H54 (cell line): ENCODE data around the gene EIF2AK2.

Source experiments
- DNase-seq: peaks from one replicate; pipeline ENCODE4 v3.0.0; 2011; ENCODE audit warnings: low spot score, mixed read lengths; ENCODE audit not compliant: insufficient read length
- FAIRE-seq: peaks from 3 replicates; lab custom pipeline; 2011; peaks lifted over from hg19 to GRCh38; lab: Jason Lieb, UNC
- POLR2A ChIP-seq: IDR thresholded peaks from 2 replicates; pipeline ENCODE4 v1.6.1; 2011; ENCODE audit warnings: low read depth, mild to moderate bottlenecking, low read length

The EIF2AK2 gene

DNA sequence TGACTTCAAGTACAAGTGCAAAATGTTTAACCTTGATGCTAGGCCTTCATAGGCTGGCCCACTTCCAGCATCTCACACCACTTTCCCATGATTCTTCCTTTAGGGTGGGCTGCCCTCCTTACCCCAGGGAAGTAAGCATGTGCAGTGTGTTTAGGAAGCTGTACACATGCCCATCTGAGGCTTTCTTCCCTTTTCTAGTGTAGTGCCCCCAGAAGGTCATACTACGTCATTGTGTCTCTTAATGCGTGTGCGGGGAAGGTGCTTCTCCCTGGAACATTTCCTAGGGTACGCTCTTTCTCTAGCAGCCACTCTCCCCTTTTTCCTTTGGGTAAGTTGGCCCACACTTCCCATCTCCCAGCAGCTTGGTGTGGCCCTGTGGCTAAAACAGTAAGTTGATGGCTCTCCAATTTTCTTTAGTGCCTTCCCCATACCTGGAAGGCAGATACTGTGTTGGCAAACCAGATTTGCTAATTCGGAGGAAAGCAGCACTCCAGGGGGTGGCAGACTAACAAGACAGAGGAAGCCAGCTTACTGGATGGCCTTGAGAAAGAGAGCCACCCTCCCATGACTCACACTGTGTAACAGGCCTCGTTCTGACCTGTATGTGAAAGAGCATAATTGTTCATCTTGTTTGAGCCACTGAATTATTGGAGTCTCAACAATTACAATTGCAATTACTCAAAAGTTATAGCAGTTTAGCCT, 32.8 kb upstream of the EIF2AK2 start:
- no peak for TF ChIP-seq POLR2A
- peak; percentile 100 for FAIRE-seq
- peak; percentile 74 for DNase-seq

DNA sequence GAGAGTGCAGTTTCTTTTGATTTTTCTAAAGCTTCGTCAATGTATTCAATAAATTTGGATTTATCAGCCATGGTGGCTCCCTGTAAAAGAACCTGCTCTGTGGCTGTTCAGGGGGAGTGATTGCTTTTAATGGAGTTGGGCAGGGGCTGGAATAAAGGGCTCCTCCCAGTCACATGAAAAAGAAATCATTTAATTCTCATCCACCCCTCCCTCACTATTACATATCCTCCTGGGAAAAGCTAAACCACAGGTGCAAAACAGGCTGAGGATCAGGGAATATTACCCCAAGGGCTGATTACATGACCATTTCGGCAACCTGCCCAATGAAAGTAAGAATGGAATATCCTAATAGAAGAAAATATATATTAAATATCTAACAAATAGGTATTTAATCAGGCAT, 31.8 kb upstream of the EIF2AK2 start, which contains the start of gene SULT6B1:
TSS of gene SULT6B1 (minus strand) at position 101 of the 400 bp plus-strand sequence. CDS start at position 71, 30 bp downstream.
- no peak for DNase-seq
- FAIRE-seq, result no peak
- TF ChIP-seq POLR2A, result no peak

DNA sequence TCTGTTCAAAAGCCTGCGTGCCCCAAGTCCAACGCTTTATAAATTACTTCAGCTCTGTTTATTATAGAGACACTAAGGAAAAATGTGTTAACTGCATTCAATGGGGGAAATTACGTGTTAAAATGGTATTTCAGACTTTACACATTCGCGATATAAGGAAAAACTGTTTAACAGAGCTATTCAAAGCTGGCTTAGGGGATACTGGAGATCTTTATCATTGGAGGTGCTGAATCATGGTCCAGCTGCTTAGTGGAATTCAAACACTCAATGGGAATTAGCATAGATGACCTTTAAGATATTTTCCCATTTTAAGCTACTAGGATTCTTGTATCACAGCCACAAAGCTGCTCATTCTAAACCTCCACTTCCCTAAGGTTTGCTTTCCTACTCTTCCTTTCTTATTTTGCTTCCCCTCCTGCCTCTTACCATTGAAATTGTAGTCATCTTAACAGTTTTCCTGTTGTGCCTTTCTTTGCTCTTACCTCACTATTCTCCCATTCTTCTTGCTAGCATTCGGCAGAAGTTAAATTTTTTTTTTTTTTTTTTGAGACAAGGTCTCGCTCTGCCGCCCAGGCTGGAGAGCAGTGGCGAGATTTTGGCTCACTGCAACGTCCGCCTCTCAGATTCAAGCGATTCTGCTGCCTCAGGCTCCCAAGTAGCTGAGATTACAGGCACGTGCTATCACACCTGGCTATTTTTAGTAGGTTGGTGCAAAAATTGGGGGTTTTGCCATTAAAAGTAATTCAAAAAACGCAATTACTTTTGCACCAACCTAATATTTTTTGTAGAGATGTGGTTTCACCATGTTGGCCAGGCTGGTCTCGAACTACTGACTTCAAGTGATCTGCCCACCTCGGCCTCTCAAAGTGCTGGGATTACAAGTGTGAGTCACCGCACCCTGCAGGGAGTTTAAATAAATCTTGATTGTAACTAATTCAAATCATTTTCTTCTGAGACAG, 25.2 kb upstream of the EIF2AK2 start:
- TF ChIP-seq POLR2A, result no peak
- DNase-seq (no peak), FAIRE-seq (peak; percentile 89)

DNA sequence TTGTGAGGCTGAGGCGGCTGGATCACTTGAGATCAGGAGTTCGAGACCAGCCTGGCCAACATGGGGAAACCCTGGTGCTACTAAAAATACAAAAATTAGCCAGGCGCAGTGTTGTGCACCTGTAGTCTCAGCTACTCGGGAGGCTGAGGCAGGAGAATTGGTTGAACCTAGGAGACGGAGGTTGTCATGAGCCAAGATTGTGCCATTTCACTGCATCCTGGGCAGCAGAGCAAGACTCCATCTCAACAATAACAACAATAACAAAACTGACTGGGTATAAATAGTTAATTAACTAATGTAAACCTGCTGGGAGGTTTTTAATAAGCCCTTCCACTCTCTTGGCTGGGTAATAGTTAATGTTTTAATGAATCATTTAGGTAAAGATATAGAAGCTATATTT, 23.9 kb upstream of the EIF2AK2 start:
- no peak for FAIRE-seq

DNA sequence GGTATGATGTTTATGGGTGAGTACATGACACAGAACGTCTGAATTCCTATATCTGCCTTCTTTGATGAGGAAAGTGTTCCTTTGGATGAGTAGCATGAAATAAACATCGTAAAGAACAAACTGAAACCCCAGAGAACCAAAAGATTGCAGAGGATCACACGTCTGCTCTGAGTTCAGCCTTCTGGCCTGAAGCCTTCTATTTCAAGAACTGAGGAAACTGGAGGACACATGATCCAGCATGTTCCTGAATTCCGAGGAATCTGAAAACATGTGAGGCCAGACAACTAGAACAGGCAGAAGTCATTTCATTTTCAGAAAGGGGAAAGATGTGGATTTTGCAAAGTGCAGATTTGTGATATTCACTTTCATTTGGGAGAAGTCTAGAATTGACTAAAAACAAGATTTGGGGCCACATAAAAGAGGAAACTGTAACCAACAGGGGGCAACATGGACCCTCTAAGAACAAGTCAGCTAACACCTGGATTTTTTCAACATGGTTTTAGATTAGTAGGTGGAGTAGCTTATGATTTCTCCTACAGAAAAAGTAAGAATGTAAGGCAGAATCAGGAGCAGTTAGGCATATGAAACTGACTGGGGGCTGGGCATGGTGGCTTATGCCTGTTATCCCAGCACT, 23.3 kb upstream of the EIF2AK2 start:
- no peak for FAIRE-seq
- TF ChIP-seq POLR2A, result no peak
- no peak for DNase-seq

More for the DNA sequence above, 23.9 kb upstream of the EIF2AK2 start:
- no peak for DNase-seq
- TF ChIP-seq POLR2A, result no peak

DNA sequence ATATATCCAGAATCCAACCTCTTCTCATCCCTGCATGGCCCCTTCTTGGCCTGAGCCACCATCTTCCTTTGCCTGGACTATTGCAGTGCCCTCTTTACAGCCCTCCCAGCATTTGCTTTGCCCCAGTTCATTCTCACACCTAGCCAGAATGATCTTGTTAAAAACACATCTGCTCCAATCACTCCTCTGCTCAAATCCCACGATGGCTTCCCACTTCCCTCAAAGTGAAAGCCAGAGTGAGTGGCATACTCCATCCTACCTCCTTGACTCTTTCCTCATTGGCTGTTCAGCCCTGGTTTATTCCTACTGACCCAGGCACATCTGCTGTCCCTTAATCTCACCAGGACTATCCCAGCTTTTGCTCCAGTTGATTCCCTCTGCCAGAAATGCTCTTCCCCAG, 17.0 kb upstream of the EIF2AK2 start:
- DNase-seq (no peak), FAIRE-seq (no peak)
- TF ChIP-seq POLR2A, result no peak

DNA sequence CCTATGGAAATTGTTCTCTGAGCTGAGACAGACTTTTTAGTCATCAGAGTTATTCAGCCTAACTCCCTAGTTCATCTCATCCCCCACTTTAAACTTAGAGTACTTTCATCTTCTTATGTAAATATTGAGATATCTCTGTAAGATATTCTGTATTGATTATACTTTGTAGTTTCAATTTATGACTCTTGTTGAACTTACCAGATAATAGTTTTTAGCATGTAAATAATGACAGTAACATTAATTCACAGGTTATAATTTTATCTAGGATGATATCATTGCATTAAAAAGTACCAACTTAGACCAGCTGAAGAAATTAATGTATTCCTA, 14.8 kb upstream of the EIF2AK2 start:
- FAIRE-seq (no peak), DNase-seq (no peak)
- TF ChIP-seq POLR2A, result no peak

DNA sequence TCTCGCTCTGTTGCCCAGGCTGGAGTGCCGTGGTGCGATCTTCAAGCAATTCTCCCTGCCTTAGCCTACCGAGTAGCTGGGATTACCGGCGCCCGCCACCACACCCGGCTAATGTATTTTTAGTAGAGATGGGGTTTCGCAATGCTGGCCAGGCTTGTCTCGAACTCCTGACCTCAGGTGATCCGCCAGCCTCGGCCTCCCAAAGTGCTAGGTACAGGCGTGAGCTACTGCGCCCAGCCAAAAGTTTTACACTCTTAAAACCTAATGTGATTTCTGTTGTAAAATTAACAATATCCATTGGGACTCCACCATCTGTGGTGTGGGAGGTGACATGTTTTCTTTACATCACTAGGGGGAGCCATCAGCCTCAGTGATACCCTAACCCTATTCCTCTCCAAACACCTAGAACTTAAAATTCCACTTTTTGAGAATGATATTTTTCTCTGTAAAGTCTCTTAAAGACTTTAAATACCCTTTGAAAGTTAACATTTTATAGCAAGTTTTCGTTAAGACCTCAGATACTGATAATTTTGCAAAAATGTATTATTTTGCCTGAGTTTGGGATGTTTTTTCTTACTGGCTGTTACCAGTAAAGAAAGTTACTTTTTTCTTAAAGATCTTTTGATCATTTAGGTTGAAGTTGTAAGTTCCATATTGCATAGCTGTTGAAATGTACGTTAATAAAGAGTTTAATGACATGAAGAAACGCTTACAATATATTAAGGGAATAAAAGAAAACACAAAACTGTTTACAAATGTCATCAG, 11.6 kb upstream of the EIF2AK2 start:
- DNase-seq, result peak; percentile 38
- FAIRE-seq, result peak; percentile 69
- TF ChIP-seq POLR2A, result no peak

DNA sequence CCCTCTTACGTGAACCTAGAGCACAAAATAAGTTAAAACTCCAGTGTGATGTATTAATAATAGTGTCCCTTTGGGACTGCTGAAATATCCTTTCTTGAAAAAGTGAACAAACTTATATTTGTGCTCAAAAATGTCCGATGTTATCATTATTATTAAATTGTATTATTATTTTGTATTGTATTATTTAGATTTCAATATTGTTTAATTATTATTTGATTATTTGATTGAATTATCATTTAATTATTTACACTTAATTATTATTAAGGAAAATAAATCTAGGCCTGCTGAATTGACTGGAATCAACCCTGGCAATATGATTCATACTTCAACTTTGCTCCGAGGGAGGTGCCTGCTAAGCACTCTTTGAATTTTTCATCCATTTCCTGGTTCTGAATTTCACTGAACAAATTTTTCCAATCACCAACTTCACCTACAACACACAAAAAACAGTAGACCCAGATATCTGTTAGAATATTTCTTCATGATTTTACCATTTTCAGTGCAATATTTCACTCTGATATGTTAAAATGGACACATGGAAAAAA, 10.9 kb upstream of the EIF2AK2 start:
- FAIRE-seq (no peak), DNase-seq (no peak)
- TF ChIP-seq POLR2A, result no peak

DNA sequence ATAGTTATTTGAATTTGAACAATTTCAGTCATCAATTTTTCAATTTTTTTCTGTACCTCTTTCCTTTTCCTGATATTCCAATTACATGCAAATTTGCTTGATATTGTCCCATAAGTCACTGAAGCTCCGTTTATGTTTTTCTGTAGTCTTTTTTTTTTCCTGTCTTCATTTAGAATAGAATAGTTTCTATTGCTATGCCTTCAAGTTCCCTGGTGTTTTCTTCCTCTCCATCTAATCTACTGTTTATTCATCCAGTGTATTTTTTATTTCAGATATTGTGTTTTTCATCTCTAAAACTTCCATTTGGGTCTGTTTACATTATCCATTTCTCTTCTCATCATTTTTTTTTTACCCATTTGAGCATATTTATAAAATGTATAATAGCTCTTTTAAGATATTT, 8.0 kb upstream of the EIF2AK2 start:
- no peak for DNase-seq
- TF ChIP-seq POLR2A, result no peak
- no peak for FAIRE-seq

DNA sequence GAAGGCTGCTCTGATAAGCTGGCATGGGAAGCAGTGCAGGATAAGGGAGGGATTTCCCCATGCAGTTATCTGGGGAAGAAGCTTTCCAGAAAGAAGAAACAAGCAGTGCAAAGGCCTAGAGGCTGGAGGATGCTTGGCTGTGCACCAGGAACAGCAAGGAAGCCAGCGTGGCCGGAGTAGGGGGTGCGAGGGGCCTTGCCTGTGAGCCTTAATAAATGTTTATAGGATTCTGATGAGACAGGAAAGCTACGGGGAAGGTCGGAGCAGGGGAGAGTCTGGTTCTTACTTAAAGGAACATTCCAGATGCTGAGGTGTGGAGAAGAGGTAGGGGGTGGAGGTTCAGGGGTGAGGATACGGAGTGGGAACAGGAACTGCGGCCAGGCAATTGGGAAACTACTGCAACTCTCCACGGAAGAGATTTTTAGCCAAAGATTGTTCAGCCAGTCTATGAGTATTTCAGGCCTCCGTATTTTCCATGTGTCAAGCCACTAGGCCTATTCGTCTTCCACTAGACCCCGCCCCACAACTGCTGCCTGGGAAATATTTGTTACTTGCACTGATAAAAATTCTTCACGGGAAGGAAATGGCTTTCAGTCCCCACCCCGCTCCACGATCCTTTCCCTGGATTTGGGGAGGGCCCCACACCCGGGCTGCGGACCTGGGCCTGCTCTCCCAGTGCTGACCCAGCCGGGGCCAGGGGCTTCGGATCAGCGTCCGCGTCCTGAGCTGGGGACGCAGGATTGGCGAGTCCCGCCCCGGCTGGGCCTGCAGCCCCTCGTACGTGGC, 516 bp downstream of the EIF2AK2 start:
- DNase-seq (peak; percentile 58), FAIRE-seq (no peak)
- 0 out of 2 replicates have a peak, but pooled peaks have one; percentile 2 for TF ChIP-seq POLR2A

DNA sequence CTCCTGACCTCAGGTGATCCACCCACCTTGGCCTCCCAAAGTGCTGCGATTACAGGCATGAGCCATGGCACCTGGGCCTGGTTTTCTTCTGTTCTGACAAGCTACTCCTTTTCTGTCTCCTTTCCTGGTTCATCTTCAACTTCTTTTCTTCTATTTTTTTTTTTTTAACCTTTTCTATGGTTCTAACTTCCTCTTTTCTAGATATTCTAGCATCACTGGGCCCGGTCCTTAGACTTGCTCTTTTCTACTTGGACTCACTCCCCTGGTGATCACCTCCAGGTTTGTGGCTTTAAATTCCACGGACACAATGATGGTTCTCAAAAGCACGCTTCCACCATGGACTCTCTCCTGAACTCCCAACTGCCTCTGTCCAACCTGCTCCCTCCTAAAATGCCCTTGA, 2.0 kb downstream of the EIF2AK2 start:
- DNase-seq (no peak), FAIRE-seq (no peak)
- TF ChIP-seq POLR2A, result no peak
